CD4-positive, alpha-beta T cell (primary cell): Measurements from ENCODE around the gene ZGRF1. TPM values are rescaled to one million over a fixed set of nuclear protein-coding genes. Genes with fewer than 3 reads are reported as not detected.

Experiments used
- ATAC-seq: fragments of 200-7000 bp; cut with Tn5 transposase; one replicate; pipeline ENCODE4 v1.10.0; 2022; ENCODE audit warnings: mild to moderate bottlenecking; ENCODE audit not compliant: poor library complexity
- CTCF ChIA-PET: fragments of 350-600 bp; sonication (Branson Sonifier 250); formaldehyde crosslinking; loops from one replicate; lab custom pipeline; 2021; ENCODE audit warnings: antibody characterized with exemption, inconsistent platforms; lab: Charles Lee
- POLR2A ChIA-PET: fragments of 350-600 bp; sonication (Branson Sonifier 250); formaldehyde crosslinking; loops from one replicate; lab custom pipeline; 2021; ENCODE audit warnings: antibody characterized with exemption, inconsistent platforms; lab: Charles Lee
- DNase-seq, 14 experiments: peaks; one replicate each; pipeline ENCODE4 v3.0.0-alpha.2; 2013 to 2020; ENCODE audit warnings: mixed read lengths in 2 of 14
- H3K27ac ChIP-seq, 2 donors: one replicate each; pipeline versions ENCODE4 v1.5.1 to v1.7.0; 2013; ENCODE audit warnings: low read length in 2 of 2, low read depth in 1 of 2, mild to moderate bottlenecking in 1 of 2
- H3K27me3 ChIP-seq, 2 experiments: 1 replicate in 1 of 2; 2 replicates in 1 of 2; pipeline versions ENCODE4 v1.6.1 to v1.7.0; 2013; ENCODE audit warnings: low read length in 2 of 2, control low read depth in 1 of 2, mild to moderate bottlenecking in 1 of 2, moderate library complexity in 1 of 2; ENCODE audit not compliant: insufficient read depth in 2 of 2, control insufficient read depth in 1 of 2
- H3K36me3 ChIP-seq: one replicate; pipeline ENCODE4 v1.6.1; 2013; ENCODE audit warnings: low read length, control low read depth; ENCODE audit not compliant: insufficient read depth
- H3K4me1 ChIP-seq: one replicate; pipeline ENCODE4 v1.6.1; 2013; ENCODE audit warnings: low read length, control low read depth; ENCODE audit not compliant: insufficient read depth
- H3K4me3 ChIP-seq: one replicate; pipeline ENCODE4 v1.5.1; 2013; ENCODE audit warnings: mild to moderate bottlenecking, low read length, moderate library complexity
- H3K9me3 ChIP-seq, 2 experiments: 1 replicate in 1 of 2; 2 replicates in 1 of 2; pipeline versions ENCODE4 v1.6.1 to v1.7.0; 2013; ENCODE audit warnings: low read length in 2 of 2, mild to moderate bottlenecking in 2 of 2, control low read depth in 1 of 2, moderate library complexity in 1 of 2; ENCODE audit not compliant: control insufficient read depth in 1 of 2, insufficient read depth in 1 of 2
- H3K27ac Mint-ChIP-seq: one replicate; pipeline ENCODE4 v1.8.0; 2020; ENCODE audit warnings: mixed read lengths
- H3K27me3 Mint-ChIP-seq: one replicate; pipeline ENCODE4 v1.8.0; 2021; ENCODE audit warnings: mixed read lengths
- H3K36me3 Mint-ChIP-seq: one replicate; pipeline ENCODE4 v1.8.0; 2021; ENCODE audit warnings: low read depth, mixed read lengths
- H3K4me1 Mint-ChIP-seq: one replicate; pipeline ENCODE4 v1.8.0; 2021; ENCODE audit warnings: low read depth, mixed read lengths
- H3K4me3 Mint-ChIP-seq: one replicate; pipeline ENCODE4 v1.8.0; 2020; ENCODE audit warnings: mild to moderate bottlenecking, mixed read lengths
- H3K9me3 Mint-ChIP-seq: one replicate; pipeline ENCODE4 v1.8.0; 2020; ENCODE audit warnings: mixed read lengths
- CTCF ChIP-seq: fragments of 200-600 bp; IDR thresholded peaks from one replicate; pipeline ENCODE4 v1.8.0; 2022; ENCODE audit warnings: antibody characterized with exemption, mild to moderate bottlenecking
- intact Hi-C, 2 experiments: fragments of 100-400 bp; cut with DNase I in 1 of 2; cut with micrococcal nuclease in 1 of 2; formaldehyde crosslinking; loops; one replicate each; pipeline versions ENCODE4 v1.15.1 to v1.9.0; 2023 to 2025; cut with DNase I, micrococcal nuclease
- total RNA-seq, 174 experiments: library from RNA in 2 of 174; stranded (reverse) in 2 of 174; gene quantifications; one replicate each; pipeline ENCODE4 v1.2.3 and lab custom pipeline; 2021 to 2026

ZGRF1 gene
- total RNA-seq, 2 experiments from 2014 or later = 11.3 to 11.7 TPM

DNA sequence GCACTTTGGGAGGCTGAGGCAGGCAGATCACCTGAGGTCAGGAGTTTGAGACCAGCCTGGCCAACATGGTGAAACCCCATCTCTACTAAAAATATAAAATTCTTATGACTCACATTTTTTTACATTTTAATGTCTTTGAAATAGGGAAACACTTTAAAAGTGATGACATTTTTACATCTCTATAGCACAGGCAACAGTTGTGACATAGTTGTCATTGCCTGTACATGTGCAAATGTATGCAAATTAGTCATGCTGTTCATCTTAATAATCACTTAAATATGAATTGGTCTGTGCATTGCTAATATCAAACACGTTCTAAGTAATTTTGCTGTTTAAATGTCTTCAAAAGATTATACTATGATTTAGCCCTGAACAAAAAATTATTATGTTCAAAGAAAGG, 41.7 kb downstream of the ZGRF1 start:
- DNase-seq = no peak
- no peak for TF ChIP-seq CTCF
- Mint-ChIP-seq H3K4me3 (no peak overlapping the region), H3K27ac (no peak overlapping the region), H3K27me3 (no peaks in the 10 kb centered on the region), H3K36me3 (peaks cover 4% of the 10 kb centered on the region), H3K4me1 (no peaks in the 10 kb centered on the region), H3K9me3 (peaks cover 4% of the 10 kb centered on the region)
- Histone ChIP-seq H3K36me3 (no peaks in the 10 kb centered on the region), H3K27me3 (no peaks in the 10 kb centered on the region), H3K27ac (no peak overlapping the region), H3K9me3 (no peaks in the 10 kb centered on the region), H3K4me1 (no peaks in the 10 kb centered on the region), H3K4me3 (no peak overlapping the region)
- intact Hi-C loops = no loop called here
- no peak for ATAC-seq
- POLR2A ChIA-PET = no interaction called here
- CTCF ChIA-PET = no interaction called here

DNA sequence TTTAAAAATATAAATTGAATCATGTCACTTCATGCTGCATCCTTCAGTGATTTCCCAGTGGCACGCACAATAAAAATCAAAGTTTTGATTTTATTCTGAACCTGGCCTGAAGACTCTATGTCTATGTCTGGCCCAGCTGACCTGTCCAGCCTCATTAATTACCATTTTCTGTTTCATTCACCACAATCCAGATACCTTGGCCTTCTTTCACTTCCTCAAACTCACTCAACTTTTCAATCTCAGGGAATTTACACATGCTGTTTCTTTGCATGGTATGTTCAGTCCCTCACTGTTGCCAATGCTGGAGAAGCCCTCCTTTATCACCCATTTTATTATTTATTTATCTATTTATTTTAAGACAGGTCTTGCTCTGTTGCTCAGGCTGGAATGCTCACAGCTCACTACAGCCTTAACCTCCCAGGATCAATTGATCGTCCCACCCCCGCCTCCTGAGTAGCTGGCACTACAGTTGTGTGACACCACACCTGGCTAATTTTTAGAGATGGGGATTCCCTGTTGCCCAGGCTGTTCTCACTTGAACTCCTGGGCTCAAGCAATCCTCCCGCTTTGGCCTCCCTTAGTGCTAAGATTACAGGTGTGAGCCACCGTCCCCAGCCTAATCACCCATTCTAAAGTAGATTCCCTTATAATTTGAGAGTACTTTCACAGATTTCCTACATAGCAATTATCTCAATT, 43.1 kb downstream of the ZGRF1 start:
- Mint-ChIP-seq H3K27ac (no peak overlapping the region), H3K9me3 (peaks cover 4% of the 10 kb centered on the region), H3K27me3 (no peaks in the 10 kb centered on the region), H3K4me3 (no peak overlapping the region), H3K36me3 (peaks cover 4% of the 10 kb centered on the region), H3K4me1 (no peaks in the 10 kb centered on the region)
- no peak overlapping the region for H3K4me3 ChIP-seq
- POLR2A ChIA-PET = no interaction called here
- TF ChIP-seq CTCF = no peak
- H3K4me1 ChIP-seq = no peaks in the 10 kb centered on the region
- CTCF ChIA-PET = no interaction called here
- no peaks in the 10 kb centered on the region for H3K36me3 ChIP-seq
- no peaks in the 10 kb centered on the region for H3K27me3 ChIP-seq
- no peaks in the 10 kb centered on the region for H3K9me3 ChIP-seq
- DNase-seq (no peak), ATAC-seq (no peak)
- no peak overlapping the region for H3K27ac ChIP-seq
- intact Hi-C loops = no loop called here

- Mint-ChIP-seq H3K9me3 (peaks cover 4% of the 10 kb centered on the region), H3K27ac (no peak overlapping the region), H3K36me3 (no peaks in the 10 kb centered on the region), H3K27me3 (no peaks in the 10 kb centered on the region), H3K4me3 (no peak overlapping the region), H3K4me1 (no peaks in the 10 kb centered on the region)
- no peak for ATAC-seq
- ChIA-PET POLR2A (no interaction called here), CTCF (no interaction called here)
- no peaks in the 10 kb centered on the region for H3K4me1 ChIP-seq
- no peak for TF ChIP-seq CTCF
- H3K4me3 ChIP-seq = no peak overlapping the region
- H3K9me3 ChIP-seq = no peaks in the 10 kb centered on the region
- no peaks in the 10 kb centered on the region for H3K27me3 ChIP-seq
- DNase-seq = no peak
- no peaks in the 10 kb centered on the region for H3K36me3 ChIP-seq
- no peak overlapping the region for H3K27ac ChIP-seq
- intact Hi-C loops = no loop called here
These were observed 44.0 kb downstream of the ZGRF1 start for GRCh38 chr4:112592717-112593116.
